PFSK-1 (cell line): ENCODE results near the gene KRTAP4-12.

Experiments
- FOXP2 ChIP-seq: optimal IDR thresholded peaks from 2 replicates; pipeline ENCODE3; 2011; ENCODE audit warnings: borderline replicate concordance, control low read depth, inconsistent platforms; ENCODE audit not compliant: insufficient read depth; ENCODE audit errors: extremely low read length, extremely low read depth
- POLR2AphosphoS5 ChIP-seq: IDR thresholded peaks from 2 replicates; pipeline ENCODE4 v1.6.1; 2012; ENCODE audit warnings: low read depth, mild to moderate bottlenecking, control low read depth, low read length, moderate library complexity
- SIN3A ChIP-seq: IDR thresholded peaks from 2 replicates; pipeline ENCODE4 v1.6.1; 2012; ENCODE audit warnings: mild to moderate bottlenecking, low read length, moderate library complexity, borderline replicate concordance; ENCODE audit not compliant: insufficient read depth
- TAF1 ChIP-seq: IDR thresholded peaks from 2 replicates; pipeline ENCODE4 v1.6.1; 2012; ENCODE audit warnings: low read length, control low read depth, borderline replicate concordance; ENCODE audit not compliant: insufficient read depth
- TF ChIP-seq, protein P1 (sequence below), 2 experiments: IDR thresholded peaks; 2 replicates each; pipeline versions ENCODE4 v1.6.1 to v1.8.0; 2011 to 2012; ENCODE audit warnings: low read depth in 2 of 2, low read length in 2 of 2, control low read depth in 1 of 2, inconsistent platforms in 1 of 2, mild to moderate bottlenecking in 1 of 2, moderate library complexity in 1 of 2; ENCODE audit not compliant: insufficient read depth in 1 of 2

The KRTAP4-12 gene

DNA sequence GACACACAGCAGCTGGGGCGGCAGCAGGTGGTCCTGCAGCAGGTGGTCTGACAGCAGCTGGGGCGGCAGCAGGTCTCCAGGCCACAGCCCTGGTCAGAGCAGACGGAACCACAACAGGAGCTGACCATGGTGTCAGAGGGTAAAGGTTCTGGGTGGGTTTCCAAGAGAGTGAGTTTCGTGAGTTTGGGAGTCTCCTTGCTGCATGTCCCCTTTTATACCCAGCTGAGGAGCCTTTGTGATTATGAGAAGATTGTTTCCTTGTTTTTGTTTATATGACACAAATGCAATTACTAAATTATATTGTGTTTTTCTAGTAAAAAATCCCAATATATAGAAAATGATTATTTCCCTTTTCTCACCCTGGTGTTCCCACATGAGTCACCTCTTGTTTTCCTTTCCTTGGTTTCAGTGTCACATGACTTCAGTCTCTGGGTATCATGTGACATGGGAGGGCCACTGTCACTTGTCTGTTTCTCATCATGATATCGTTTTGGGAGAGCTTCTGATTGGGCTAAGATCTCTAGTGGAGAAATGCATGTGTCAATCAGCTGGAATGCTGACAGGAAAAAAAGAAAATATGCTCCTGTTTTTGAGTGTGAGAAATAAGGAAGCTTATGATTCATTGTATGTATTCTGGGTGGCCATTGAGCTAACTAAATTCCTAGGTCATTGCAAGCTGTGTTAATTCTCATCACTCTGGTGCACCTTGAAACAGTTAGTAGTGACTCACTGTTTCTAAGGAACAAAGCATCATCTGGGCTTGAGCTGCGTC, 16.6 kb upstream of the KRTAP4-12 start, which contains the start of gene KRTAP4-6:
Gene KRTAP4-6, minus strand, starts transcription at position 185 of the 772 bp plus-strand sequence. Its CDS starts 57 bp downstream, at position 128.
- TF ChIP-seq FOXP2, result no peak
- no peak for TF ChIP-seq POLR2AphosphoS5
- TF ChIP-seq SIN3A, result no peak
- TF ChIP-seq, protein P1, sequence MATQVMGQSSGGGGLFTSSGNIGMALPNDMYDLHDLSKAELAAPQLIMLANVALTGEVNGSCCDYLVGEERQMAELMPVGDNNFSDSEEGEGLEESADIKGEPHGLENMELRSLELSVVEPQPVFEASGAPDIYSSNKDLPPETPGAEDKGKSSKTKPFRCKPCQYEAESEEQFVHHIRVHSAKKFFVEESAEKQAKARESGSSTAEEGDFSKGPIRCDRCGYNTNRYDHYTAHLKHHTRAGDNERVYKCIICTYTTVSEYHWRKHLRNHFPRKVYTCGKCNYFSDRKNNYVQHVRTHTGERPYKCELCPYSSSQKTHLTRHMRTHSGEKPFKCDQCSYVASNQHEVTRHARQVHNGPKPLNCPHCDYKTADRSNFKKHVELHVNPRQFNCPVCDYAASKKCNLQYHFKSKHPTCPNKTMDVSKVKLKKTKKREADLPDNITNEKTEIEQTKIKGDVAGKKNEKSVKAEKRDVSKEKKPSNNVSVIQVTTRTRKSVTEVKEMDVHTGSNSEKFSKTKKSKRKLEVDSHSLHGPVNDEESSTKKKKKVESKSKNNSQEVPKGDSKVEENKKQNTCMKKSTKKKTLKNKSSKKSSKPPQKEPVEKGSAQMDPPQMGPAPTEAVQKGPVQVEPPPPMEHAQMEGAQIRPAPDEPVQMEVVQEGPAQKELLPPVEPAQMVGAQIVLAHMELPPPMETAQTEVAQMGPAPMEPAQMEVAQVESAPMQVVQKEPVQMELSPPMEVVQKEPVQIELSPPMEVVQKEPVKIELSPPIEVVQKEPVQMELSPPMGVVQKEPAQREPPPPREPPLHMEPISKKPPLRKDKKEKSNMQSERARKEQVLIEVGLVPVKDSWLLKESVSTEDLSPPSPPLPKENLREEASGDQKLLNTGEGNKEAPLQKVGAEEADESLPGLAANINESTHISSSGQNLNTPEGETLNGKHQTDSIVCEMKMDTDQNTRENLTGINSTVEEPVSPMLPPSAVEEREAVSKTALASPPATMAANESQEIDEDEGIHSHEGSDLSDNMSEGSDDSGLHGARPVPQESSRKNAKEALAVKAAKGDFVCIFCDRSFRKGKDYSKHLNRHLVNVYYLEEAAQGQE (IDR thresholded peaks at IDR 0.05; ENCODE audit: insufficient read depth in 1 of 2, low read depth in 2 of 2, low read length in 2 of 2), result no peak
- TF ChIP-seq TAF1, result no peak

DNA sequence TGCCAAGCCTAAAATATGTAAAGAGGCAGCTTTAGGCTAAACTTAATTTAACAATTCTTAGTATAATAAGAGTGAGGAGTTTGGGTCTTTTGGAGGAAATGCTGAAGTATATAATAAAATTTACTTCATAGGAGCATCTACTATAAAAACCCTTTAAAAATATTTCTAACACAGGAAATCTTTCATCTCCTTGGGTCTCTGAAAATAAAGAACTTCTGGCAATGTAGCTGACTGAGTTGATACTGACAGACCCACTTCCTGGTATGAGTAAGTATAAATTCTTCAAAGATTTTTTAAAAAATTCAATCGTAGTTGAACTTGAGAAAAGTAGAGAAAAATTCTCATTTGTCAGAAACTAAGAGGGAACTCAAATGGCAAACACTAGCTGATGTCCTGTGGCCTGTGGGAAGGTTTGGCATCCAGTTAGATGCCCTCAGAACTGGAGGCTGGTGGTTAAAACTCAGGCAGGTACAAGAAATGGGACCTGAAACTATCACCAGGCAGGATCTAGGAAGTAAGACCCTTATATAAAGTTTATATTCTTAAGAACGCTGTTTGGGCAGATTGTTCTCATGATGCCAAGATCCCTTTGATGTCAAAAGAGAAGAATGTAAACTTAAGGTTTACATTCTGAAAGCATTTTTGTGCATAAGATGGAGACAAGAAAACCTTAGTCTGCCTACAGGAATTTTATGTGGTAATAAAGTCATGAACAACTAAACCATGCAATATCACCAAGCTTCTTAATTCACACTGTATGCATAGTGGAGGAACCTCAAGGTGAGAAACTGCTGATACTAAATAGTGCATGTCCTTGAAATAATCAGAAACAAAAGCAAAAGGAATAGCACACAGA, 10.1 kb upstream of the KRTAP4-12 start:
- TF ChIP-seq, protein P1 (IDR thresholded peaks at IDR 0.05; ENCODE audit: insufficient read depth in 1 of 2, low read depth in 2 of 2, low read length in 2 of 2), result no peak
- TF ChIP-seq SIN3A, result no peak
- no peak for TF ChIP-seq TAF1
- TF ChIP-seq FOXP2, result no peak
- TF ChIP-seq POLR2AphosphoS5, result no peak

DNA sequence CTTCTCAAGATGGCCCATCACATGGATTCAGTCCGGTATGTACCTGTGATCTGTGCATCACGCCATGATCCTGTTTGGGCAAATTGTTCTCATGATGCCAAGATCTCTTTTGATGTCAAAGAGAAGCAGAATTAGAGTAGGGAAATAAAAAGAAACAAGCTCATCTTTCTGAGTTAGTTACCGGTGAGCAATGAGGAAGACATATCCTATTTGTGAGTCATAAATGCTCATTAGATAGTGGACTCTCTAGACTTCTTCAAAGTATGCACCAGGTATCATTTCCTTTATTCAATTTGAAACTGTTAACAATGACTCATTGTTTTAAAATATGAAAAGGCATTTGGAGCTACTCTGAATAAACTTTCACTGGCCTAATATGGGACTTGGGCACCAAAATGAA, 8.0 kb upstream of the KRTAP4-12 start:
- TF ChIP-seq, protein P1 (IDR thresholded peaks at IDR 0.05; ENCODE audit: insufficient read depth in 1 of 2, low read depth in 2 of 2, low read length in 2 of 2), result no peak
- no peak for TF ChIP-seq TAF1
- no peak for TF ChIP-seq FOXP2
- no peak for TF ChIP-seq POLR2AphosphoS5
- TF ChIP-seq SIN3A, result no peak

DNA sequence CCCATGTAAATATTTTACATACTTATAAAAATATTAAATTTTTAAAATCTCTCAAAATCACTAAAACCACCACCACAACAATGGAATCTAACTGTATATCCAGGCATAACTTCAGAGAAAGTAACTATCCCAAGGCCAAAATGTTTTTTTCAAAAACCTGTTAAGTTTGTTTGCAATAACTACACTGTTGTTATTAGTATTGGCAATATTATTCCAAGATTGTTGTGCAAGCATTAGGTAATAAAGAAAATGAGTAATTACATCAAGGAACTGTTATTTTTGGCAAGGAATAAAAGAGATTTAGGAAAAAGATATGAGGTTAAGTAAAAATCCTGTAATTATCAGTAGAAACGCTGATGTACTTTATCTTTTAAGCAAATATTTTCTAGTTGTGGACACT, 3.4 kb upstream of the KRTAP4-12 start:
- TF ChIP-seq TAF1, result no peak
- no peak for TF ChIP-seq POLR2AphosphoS5
- TF ChIP-seq SIN3A, result no peak
- TF ChIP-seq FOXP2, result no peak
- TF ChIP-seq, protein P1 (IDR thresholded peaks at IDR 0.05; ENCODE audit: insufficient read depth in 1 of 2, low read depth in 2 of 2, low read length in 2 of 2), result no peak
